ENCODE data around the gene TMC1.
"Not testable (repeated sequence)": the region's sequence is repeated elsewhere in the genome, so short reads cannot be mapped to it uniquely, and the experiment has no call there.

The TMC1 gene

DNA sequence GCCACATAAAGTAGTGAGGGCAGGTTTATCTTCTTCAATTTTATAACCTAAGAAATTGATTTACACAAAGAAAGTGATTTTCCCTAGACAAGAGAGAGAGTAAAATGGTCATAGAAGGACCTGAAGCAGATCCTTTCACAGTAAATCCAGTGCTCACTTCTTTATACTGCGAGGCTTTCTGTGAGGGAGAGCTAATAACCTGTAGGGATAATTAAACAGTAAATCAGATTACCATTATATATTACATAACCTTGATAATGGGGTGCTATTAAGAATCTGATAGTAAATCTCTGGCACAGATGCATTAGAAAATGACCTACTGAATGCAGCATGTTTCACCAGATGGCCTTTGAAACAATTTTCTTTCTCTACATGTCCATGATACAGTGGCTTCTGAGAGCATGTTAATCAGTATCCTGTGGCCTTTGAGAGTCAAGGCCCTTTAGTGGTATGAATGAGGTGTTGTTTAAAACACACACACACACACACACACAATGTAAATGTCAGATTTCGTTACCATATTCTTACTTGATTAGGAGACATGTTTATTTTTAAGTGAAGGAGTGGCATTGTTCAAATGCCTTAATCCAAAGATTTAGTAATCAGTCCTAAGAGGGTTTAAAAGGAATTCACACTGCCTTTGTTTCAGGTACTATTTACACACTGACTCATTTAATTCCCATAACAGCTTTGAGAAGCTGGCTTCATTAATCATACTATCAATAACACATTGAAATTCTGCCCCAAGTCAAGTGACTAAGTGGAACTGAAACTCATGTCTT, 306.7 kb downstream of the TMC1 start:
- DNase-seq, result no peak

DNA sequence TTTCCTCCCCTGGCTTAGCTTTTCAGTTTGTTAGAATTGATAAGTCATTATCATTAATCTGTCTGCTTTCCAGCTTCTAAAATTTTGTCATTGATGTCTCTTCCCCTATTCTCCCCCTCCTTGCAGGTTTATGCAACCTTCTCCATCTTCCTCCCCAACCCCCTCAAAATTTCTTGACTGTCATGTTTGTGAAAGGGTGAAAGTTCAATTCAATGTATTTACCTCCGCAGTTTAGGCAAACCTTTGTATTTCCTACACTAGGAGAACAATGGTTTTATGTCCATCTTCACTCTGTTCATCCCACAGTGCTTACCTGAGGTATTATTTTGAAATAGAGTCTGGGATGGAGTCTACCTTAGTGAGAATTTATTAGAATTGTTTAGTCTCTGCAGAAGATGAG, 313.6 kb downstream of the TMC1 start:
- DNase-seq, result no peak

DNA sequence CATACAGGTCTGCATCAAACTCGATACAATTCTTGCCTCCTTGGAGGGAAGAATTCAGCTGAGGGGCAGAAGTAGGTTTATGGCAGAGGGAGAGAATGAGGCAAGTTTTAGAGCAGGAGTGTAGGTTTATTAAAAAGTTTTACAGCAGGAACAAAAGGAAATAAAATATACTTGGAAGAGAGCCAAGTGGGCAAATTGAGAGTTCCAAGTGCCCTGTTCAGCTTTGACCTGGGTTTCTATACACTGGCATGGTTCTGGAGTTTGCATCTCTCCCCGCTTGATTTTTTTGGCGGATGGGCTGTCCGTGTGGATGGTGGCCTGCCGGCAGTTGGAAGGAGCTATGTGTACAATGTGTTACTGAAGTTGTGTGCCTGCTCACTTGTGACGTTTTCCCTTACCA, 315.4 kb downstream of the TMC1 start:
- DNase-seq, result no peak

DNA sequence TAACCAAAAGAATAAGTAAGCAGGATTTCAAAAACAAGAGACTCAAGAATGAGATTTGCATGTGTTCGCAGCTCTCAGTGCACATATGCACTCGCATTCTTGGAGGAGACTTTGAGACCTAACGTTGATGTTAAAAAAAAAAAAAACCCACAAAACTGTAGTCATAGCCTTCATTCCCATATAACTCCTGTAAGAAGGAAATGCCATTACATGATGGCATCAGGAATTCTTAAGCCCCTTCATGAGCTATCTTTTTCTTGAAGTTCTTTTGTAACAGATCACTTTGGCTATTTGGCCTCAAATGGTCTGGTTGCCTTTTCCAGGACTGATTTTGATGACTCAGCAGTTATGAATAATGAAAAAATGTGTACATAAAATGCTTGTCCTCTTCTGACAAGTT, 317.7 kb downstream of the TMC1 start:
- DNase-seq, result no peak

DNA sequence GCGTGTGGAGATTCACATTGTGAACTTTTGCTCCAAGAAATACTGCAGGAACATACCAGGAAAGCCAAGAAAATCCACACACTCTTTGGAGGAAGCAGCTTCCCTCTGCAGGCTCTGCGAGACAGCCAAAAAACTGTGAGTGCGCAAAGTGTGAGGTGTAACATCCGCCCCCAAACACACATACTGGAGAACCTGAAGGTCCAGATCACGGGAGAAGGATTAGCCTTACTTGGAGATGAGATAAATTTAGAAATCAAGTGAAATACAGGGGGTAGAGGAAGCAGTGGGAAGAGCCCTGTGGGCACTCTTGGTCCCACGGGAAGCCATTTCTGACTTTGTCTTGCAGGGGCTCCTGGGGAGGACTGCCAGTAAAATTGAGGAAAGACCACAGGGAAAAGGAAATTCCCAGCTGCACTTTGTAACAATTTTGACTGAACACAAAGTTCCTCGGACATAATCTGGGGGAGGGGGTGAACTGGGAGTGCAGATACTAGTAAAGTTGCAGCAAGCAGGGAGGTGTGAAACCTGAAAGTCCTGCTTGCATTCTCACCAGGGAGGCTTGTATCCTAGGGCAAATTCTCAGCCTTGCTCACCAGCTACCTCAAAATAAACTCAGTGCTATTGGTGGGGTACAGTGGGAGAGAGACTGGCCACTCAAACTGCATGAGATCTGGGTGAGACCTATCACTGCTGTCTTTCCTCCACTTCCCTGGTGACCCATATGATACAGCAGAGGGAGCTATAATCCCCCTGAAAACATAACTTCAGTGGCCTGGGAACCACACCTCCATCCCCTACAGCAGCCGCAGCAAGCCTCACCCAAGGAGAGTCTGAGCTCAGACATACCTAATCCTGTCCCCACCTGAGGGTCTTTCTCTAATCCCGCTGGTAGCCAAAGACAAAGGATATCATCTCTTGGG, 322.4 kb downstream of the TMC1 start:
- DNase-seq, result no peak

DNA sequence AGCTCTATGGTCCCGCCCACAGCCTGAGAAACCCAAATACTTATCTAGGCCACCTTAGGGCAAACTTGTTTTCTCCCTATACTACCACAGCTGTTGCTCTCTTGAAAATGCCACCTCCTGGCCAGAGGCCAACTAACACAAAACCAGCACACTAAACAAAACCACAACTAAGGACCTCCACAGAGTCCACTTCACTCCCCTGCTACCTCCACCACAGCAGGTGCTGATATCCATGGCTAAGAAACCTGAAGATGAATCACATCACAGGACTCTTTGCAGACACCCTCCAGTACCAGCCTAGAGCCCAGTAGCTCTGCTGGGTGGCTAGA, 323.0 kb downstream of the TMC1 start:
- DNase-seq, result no peak

DNA sequence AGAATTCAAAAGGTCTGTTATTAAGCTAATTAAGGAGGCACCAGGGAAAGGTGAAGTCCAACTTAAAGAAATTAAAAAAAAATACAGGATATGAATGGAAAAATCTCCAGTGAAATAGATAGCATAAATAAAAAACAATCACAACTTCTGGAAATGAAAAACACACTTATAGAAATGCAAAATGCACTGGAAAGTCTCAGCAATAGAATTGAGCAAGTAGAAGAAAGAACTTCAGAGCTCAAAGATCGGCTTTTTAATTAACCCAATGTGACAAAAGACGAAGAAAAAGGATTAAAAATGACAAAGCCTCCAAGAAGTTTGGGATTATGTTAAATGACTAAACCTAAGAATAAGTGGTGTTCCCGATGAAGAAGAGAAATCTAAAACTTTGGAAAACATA, 323.6 kb downstream of the TMC1 start:
- DNase-seq, result not testable (repeated sequence)

DNA sequence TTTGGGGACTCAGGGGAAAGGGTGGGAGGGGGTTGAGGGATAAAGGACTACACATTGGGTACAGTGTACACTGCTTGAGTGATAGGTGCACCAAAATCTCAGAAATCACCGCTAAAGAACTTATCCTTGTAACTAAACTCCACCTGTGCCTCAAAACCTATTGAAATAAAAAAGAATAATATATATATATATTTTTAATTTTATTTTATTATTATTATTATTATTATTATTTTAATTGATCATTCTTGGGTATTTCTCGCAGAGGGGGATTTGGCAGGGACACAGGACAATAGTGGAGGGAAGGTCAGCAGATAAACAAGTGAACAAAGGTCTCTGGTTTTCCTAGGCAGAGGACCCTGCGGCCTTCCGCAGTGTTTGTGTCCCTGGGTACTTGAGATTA, 328.8 kb downstream of the TMC1 start:
- DNase-seq, result not testable (repeated sequence)

DNA sequence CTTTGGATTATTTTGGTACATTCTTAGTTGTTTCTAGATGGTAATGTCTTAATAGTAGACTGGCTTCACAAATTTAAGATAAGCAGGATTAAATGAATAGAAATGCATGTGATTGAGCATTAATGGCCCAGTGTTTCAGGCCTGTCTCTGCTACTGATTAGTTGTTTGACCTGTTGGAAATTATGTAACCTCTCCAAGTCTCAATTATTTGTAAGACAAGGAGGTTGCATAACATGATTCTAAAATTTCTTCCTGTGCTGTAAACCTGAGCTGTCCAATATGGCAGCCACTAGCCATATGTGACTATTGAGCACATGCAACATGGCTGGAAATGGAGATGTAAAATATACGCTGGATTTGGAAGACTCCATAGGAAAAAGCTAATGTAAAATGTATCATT, 333.9 kb downstream of the TMC1 start:
- no peak for DNase-seq

DNA sequence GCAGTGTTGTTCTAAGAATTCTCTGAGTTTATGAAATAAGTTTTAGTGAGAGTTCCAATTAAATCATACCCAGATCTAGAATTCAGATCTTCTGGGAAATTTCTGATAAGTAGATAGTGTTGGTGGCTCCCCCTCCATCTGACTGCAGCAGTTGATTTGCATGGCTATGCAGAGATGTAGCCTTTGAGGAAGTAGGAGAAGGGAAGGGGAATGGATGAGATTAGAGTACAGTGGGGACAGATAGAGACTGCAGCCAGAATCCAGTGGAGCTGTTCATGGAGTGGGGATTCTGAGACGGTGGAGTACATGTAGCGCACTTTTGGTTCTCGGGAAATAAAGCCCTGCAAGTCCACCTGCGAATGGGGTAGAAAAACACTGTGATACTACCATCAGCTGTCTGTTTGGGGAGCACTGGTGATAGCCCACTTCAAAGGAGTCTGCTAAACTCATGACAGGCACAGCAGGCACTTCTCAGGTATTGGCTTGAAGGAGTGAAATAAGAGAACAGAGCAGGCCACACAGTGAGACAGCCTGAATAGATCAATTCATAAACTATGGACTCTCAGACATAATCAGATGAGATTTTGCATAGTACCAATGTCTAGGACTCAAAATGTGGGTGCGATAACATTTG, 334.6 kb downstream of the TMC1 start:
- no peak for DNase-seq

DNA sequence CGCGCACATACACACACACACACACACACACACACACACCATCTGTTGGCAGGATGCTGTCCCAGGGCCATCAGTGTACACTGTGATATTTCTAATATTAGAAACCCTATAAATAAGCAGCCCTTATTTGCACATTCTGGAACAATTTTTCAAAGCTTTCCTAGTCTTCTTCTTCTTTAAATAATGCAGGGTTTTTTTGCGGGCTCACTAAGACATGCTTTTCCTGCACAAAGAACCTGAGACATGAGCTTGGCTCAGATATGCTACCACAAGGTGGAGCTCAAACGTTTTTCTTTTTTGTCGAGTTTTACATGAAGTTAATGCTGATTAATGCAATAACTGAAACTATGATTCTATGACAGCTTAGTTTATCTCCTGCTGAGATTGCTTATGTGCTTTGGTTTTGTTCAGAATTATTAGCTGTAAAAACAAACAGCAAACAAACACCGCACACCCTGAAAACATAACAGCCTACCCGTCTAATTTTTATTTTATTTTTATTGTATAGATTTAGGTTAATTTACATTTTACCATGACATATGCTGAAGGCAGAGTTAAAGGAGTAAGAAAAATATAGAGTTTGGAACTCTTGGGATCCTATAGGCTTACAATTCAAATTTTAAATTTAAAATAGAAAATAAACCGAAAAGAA, 335.7 kb downstream of the TMC1 start:
- DNase-seq, result peak; percentile 13

DNA sequence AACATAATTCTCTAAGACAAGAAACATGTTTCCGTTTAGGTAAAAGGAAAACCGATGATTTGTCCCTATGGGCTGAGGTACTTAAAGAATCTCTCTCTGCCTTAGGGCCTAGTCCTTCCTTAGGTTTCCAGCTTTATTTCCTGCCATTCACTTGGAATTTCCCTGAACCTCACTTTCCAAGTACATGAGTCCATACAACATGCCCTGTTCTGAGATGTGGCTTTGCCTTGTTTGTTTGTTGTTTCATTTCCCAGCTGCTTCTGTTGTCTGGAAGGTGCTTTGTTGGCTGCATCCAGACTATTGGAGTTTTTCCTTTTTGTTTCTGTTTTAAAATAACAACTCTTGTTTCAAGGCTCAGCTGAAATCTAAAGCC, 336.2 kb downstream of the TMC1 start:
- no peak for DNase-seq

DNA sequence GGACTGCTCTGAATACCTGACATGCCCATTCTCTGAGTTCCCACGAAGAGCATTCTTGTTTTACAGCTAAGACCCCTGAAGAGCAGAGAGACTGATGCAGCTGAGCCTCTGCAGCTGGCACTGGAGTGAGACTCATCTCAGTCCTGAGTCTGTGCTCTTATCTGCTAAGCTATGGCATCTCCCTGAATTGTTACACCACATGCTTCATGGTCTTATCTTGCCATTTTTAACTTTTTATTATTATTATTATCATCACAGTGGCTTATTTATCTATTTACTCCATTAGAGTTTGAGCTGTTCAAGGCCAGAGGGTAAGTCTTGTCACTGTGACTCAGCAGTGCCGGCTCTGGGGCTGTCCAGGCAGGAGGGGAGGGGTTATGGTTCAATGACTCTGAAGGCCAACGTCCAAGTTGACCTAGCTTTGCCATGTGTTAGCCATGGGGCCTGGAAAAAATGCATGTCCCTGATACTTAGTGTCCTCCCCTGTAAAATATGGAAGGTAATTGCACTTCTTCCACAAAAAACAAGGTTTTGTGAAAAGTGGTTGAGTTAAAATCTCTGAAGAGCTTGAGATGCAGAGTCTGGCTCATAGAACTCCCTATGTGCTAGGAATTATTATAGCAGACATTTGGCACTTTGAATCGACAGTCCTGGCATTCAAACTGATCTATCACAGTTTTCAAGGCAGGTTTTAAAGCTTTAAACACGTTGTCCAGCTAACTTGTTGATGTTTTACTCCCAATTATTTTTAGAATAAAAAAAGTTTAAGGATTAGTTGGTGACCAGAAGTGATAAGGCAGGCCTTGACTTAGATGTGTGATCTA, 336.9 kb downstream of the TMC1 start:
- DNase-seq, result no peak

DNA sequence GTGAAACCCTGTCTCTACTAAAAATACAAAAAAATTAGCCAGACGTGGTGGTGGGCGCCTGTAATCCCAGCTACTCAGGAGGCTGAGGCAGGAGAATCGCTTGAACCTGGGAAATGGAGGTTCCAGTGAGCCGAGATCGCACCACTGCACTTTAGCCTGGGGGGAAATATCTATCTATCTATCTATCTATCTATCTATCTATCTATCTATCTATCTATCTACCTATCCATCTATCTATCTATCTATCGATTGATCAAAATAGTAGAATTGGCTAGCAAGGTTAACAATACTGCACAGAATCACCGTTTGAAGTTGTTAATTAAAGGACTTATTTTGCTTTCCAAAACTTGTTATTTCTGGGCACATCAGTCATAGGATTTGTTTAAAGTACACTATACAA, 341.4 kb downstream of the TMC1 start:
- not testable (repeated sequence) for DNase-seq

DNA sequence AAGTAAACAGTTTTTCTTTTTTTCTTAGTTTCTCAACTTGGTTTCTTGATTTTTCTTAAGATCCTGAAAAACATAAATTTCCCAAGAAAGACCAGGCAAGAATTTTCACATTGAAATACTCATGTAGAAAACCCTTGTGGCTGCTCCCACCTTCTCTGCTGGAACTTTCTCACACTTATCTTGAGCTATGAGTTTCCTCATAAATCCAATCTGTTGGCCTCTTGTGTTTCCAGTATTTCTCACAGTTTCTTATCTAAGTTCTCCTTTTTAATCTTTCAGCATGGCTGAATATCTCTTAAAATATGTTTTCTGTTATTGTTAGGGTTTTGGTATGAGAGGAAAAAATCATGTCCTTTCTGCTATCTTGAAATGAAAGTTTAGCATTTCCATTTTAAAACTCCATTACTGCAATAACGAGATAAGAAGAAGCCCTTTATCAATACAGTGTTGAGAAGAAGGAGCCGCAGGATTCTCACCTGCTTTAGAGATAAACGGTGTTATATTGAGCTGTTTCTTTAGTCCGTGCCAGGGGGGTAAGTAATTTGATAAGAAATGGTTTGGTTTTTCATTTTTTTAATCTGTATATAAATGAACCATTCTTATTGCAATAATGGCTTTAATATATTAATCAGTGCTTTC, 342.2 kb downstream of the TMC1 start:
- DNase-seq, result no peak

DNA sequence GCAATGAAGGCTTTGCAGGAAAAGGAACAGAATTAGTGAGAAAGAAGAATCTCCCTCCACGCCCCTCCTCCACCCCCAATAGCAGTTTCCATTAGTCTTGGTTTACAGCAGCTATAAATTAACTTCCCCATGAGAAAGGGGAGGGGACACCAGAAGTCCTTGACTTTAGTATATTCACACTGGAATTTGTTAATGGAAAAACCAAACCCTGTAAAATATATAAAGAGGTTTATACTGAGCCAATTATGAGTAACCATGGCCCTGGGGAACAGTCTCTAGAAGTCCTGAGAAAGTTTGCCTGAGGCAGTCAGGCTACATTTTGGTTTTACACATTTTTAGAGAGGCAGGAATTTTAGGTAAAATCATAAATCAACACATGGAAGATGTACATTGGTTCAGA, 342.9 kb downstream of the TMC1 start:
- no peak for DNase-seq

DNA sequence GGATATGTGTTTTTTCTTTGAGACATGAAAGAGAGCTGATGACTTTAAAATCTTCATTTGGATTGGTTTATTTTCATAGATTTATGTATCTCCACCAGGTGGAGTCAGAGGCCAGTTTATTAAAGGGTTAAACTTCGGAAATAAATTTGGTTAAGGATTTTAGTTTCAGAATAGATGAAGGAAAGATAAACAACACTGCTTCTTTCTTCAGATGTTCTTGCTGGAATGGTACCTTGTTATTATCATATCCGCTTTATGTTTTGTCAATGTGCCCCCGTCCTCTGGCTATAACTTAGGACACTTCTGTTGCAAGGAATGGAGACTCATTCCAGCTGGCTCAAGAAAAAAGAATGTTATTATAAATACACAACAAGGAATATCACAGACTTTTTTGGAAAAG, 350.3 kb downstream of the TMC1 start:
- DNase-seq, result no peak

DNA sequence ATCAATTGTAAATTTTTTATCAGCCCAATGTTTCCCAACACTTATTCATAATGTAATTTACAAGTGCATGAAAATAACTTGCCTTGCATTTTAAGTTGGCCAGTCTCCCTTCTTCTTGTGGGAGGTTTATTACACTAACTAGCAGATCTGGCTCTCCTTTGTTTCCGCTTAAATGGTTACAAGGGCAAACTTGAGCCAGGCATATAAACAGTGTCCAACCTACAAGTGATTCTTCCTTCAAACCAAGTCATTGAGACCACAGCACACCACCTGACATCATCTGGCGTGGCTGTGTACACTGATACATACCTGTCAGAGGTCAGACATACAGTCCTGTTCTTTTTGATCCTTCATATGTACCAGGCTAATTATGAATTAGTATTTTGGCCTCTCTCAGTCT, 351.3 kb downstream of the TMC1 start:
- no peak for DNase-seq

DNA sequence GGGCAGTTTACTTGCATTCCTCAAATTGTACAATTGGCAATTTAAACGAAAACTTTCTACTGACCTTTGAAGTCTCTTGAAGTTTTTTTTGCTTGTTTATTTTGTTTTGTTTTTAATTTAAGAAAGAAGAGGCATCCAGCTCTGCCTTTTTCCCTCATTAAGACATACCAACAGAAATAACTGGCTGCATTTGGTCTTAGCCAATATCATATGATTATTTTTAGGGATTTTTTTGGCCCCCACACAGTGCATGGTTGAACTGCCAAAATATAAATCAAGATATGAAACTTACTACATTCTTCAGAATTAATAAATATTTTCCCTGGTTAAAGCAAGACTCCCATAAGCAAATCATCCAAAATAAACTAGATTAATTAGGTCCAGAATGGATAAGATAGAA, 352.0 kb downstream of the TMC1 start:
- no peak for DNase-seq

DNA sequence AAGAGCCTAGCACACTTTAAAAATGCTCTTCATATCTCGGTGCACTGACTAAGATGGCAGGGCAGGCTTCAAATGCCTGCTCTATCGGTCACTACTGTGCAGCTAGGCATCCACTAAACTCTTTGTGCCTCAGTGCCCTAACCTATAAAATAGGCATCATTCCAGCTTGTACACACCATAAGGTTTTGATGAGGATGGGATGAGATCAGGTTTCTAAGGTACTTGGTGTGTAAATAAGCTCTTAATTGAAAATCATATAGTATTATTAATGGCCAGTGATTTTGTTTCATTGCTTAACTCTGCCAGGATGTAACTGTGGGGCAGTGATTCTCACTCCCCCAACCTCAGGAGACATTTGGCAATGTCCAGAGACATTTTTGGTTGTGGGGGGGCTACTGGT, 352.9 kb downstream of the TMC1 start:
- DNase-seq, result no peak

DNA sequence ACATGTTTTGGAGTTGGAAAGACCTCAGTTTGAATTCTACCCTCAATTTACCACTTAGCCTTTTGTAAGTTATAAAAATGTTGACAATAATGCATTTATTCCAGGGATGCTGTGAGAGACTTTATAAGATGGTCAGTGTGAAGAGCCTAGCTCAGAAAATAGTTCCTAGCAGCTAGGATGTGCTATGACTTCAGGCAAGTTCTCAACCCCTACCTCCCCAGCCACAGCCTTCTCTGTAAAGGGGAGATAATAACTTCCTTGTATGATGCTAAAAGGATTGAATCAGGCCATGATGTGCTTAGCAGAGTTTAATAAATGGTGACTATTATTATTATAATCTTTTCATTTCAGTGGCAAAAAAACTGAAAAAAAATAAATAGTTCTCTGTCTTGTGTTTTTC, 353.8 kb downstream of the TMC1 start:
- no peak for DNase-seq

DNA sequence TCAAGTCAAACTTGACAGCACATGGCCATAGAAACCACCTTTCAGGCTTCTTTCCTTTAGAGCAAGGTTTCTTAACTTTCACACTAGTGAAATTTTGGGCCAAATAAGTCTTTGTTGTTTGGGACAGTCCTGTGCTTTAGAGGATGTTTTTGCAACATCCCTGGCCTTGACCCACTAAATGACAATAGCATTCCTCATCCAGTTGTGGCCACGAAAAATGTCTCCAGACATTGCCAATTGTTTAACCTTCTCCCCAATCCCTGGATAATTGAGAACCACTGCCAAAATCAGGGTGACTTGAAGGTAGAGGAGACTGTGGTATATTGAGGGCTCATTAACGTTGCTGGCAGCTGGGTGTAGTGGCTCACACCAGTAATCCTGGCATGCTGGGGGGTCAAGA, 359.4 kb downstream of the TMC1 start:
- no peak for DNase-seq
